Measurements from ENCODE around the gene OBI1.
"Not testable (repeated sequence)": the region's sequence is repeated elsewhere in the genome, so short reads cannot be mapped to it uniquely, and the experiment has no call there.

GRCh38 chr13:78647109-78647678 lies 11.8 kb downstream of the OBI1 start:
- TF ChIP-seq CTCF (conservative IDR thresholded peaks at IDR 0.05; ENCODE audit: low read depth, low read length); EZH2phosphoT487 (IDR thresholded peaks at IDR 0.05; ENCODE audit: borderline replicate concordance, low read length); EZH2 (IDR thresholded peaks at IDR 0.05; ENCODE audit: low read length, unreplicated experiment): not testable (repeated sequence)

Measured in PC-3 (cell line).